ENCODE measurements around the gene CLEC18A.

- TF ChIP-seq POLR2A (IDR thresholded peaks at IDR 0.05) (no peak), CTCF (IDR thresholded peaks at IDR 0.05) (no peak)
These were observed 46.0 kb upstream of the CLEC18A start for GRCh38 chr16:69905171-69905555.
